ENCODE results near the gene C1orf35. TPM values are rescaled to one million over a fixed set of nuclear protein-coding genes. Genes with fewer than 3 reads are reported as not detected.

C1orf35 gene
- total and polyA plus RNA-seq, 9 of the 15 experiments (the other 6 are each of a cell fraction or from before 2014, with no cell fraction given) = 3.2 to 48.7 (median 12.5) TPM

DNA sequence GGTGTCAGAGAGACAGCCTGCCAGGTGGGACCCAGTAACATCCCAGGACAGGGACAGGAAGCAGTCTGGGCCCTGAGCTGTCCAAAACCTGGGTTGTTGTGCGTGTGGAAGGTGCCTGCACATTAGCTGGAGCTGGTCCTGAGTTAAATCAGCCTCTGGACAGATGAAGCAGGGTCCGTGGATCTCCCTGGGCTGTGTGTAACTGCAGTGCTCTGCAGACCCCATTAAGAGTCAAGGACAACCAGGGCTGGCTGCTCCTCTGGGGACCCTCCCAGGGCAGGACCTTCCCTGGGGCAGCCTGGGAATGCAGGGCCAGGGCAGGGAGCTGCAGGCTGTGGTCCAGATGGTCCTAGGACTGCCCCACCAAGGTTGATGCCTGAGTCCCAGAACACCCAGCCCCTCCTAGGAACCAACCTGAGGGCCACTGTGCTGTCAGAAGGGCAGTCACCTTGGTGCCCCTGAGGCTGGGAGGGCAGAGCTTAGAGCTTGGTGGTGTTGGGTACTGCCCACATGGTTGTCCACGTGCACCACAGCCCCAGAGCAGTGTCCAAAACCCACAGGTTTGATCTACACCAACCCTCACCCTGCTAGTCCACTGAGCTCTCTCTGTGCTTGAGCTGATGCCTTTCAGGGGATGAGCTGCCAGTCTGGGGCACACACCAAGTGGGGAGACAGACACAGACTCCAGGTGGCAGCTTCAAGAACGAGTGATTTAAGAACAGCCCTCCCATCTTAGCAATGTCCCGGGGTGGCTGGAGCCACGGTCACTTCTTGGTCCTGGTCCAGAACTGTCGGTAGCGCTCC, 3.1 kb upstream of the C1orf35 start (continued):
- TF ChIP-seq, protein P1, sequence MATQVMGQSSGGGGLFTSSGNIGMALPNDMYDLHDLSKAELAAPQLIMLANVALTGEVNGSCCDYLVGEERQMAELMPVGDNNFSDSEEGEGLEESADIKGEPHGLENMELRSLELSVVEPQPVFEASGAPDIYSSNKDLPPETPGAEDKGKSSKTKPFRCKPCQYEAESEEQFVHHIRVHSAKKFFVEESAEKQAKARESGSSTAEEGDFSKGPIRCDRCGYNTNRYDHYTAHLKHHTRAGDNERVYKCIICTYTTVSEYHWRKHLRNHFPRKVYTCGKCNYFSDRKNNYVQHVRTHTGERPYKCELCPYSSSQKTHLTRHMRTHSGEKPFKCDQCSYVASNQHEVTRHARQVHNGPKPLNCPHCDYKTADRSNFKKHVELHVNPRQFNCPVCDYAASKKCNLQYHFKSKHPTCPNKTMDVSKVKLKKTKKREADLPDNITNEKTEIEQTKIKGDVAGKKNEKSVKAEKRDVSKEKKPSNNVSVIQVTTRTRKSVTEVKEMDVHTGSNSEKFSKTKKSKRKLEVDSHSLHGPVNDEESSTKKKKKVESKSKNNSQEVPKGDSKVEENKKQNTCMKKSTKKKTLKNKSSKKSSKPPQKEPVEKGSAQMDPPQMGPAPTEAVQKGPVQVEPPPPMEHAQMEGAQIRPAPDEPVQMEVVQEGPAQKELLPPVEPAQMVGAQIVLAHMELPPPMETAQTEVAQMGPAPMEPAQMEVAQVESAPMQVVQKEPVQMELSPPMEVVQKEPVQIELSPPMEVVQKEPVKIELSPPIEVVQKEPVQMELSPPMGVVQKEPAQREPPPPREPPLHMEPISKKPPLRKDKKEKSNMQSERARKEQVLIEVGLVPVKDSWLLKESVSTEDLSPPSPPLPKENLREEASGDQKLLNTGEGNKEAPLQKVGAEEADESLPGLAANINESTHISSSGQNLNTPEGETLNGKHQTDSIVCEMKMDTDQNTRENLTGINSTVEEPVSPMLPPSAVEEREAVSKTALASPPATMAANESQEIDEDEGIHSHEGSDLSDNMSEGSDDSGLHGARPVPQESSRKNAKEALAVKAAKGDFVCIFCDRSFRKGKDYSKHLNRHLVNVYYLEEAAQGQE (IDR thresholded peaks at IDR 0.05; ENCODE audit: borderline replicate concordance) = no peak
- TF ChIP-seq, protein P1 (CRISPR knock-in tag; IDR thresholded peaks at IDR 0.05; ENCODE audit: low read depth) = no peak
- no peak for TF ChIP-seq MXI1 (IDR thresholded peaks at IDR 0.05; ENCODE audit: low read depth, low read length)
- TF ChIP-seq BRCA1 (IDR thresholded peaks at IDR 0.05) = no peak
- TF ChIP-seq BRCA1 (CRISPR knock-in tag; IDR thresholded peaks at IDR 0.05) = 0 out of 2 replicates have a peak, but pooled peaks have one; percentile 48
- TF ChIP-seq HNRNPK (IDR thresholded peaks at IDR 0.05; ENCODE audit: low read depth, low read length, poor library complexity, severe bottlenecking) = no peak
- no peak for TF ChIP-seq PRMT5 (CRISPR knock-in tag; IDR thresholded peaks at IDR 0.05)
- TF ChIP-seq ZNF561 (CRISPR knock-in tag; conservative IDR thresholded peaks at IDR 0.05) = no peak
- no peak for TF ChIP-seq MXD1 (CRISPR knock-in tag; IDR thresholded peaks at IDR 0.05; ENCODE audit: borderline replicate concordance, poor library complexity, severe bottlenecking)
- TF ChIP-seq NCOA4 (IDR thresholded peaks at IDR 0.05; ENCODE audit: partially characterized antibody) = no peak
